Ecto neural progenitor cell (in vitro differentiated cells): ENCODE data around the gene EXOC3L2.
"Not testable (repeated sequence)": the region's sequence is repeated elsewhere in the genome, so short reads cannot be mapped to it uniquely, and the experiment has no call there.

Source experiments
- DNase-seq: peaks from one replicate; pipeline ENCODE4 v3.0.0-alpha.2; 2018; ENCODE audit warnings: low spot score

The EXOC3L2 gene

DNA sequence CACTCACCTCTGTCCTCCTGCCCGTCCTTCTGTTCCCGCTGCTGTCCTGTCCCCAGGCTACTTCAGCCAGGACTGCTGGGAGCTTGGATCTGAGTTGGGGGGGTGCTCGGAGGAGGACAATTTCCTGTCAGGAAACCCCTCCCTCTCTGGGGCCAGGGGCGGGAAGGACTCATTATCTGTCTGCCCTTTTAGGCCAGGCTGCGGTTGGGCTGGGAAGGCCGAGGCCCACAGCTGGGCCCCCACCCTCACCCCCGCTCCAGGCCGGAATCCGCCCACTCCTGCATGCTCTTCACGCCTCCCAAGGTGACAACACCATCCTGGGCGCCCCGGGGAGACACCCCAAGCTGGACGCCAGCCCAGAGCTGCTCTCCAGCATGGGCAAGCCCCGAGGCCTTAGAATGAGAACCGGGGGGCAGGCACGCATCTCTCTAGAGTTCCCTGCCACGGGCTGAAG is at the start of gene EXOC3L2:
Gene EXOC3L2, minus strand, starts transcription at position 74 of the 454 bp plus-strand sequence. CDS start 6,362 bp downstream, outside the sequence.
- DNase-seq = no peak

GRCh38 chr19:45294291-45295029 is 49.3 kb upstream of the EXOC3L2 start:
- no peak for DNase-seq

GRCh38 chr19:45293682-45294081 is 48.5 kb upstream of the EXOC3L2 start:
- DNase-seq = no peak

DNA sequence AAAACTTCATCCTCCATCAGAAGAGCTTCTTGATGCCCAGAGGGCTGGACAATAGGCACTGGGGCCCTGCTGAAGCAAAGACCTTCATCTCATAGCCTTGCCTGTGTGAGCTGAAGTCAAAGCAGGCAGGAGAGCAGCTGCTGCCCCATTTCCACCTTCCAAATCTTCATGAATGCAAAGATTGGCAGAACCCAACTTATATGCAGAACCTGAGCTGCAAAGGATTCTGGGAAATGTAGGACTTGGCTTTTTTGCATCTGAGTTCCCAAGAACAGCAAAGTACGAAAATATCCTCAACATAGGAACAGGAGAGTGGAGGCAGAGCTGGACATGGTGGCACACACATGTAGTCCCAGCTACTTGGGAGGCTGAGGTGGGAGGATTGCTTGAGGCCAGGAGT is 46.6 kb upstream of the EXOC3L2 start:
- no peak for DNase-seq

- no peak for DNase-seq
These were observed 45.2 kb upstream of the EXOC3L2 start for GRCh38 chr19:45290381-45290931.

- no peak for DNase-seq
These were observed 38.3 kb upstream of the EXOC3L2 start for GRCh38 chr19:45283443-45284033.

GRCh38 chr19:45280471-45280961 is 35.3 kb upstream of the EXOC3L2 start:
- DNase-seq = no peak

DNA sequence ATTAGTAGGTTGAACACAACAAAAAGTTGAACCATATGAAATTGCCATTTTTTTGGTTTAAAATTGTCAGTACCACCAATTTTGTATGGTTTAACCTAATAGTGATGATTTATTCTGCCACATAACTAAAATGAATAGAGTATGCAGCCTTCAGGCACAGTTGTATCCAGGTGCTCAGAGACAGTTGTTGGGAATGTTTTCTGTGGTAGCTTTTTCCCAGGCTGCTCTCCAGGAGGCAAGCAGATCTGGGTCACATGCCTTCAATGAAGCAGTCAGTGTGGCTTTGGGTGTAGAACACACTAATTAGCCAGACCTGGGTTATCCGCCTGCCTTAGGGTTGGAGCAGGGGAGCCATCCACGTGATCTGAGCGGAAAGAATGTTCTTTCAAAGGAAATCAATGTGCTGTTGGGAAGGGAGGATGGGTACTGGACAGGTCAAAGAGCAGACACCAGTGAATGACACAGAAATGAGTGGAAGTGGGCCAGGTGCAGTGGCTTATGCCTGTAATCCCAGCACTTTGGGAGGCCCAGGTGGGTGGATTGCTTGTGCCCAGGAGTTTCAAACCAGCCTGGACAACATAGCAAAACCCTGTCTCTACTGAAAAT is 34.5 kb upstream of the EXOC3L2 start:
- no peak for DNase-seq

DNA sequence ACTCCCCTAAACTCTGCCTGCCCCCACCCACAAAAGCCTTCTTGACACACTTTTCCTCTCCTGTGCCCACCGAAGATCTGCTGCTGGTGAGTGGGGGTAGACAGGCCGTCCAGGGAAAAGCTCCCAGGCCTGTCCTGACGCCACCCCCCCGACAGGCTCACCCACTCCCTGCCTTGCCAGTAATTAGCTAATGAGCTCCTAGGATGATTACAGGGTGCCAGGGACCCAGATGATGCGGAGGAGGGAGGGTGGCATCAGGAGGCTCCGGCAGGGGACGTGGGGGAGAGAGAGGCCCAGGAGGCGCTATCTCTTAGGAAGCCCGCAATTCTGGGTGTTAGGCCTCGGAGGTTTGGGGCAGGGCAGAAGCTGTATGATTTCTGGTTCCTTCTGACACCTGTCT is 32.9 kb upstream of the EXOC3L2 start:
- DNase-seq = no peak

- no peak for DNase-seq
These were observed 31.1 kb upstream of the EXOC3L2 start for GRCh38 chr19:45276284-45276687.

- DNase-seq = no peak
These were observed 30.3 kb upstream of the EXOC3L2 start for GRCh38 chr19:45275370-45275971.

DNA sequence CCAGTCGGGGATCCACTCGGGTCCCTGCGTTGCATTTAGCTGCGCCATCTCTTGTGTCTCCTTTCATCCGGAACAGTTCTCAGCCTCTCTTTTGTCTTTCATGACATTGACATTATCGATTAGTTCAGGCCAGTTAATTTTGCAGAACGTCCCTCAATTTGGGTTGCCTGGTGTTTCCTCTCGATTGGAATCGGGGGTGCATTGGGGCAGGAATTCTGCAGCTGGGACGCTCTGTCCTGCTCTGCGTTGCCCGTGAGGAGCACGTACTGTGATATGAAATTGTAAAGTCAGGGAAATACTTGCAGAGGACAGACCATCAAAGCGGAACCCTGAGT is 28.3 kb upstream of the EXOC3L2 start:
- no peak for DNase-seq

DNA sequence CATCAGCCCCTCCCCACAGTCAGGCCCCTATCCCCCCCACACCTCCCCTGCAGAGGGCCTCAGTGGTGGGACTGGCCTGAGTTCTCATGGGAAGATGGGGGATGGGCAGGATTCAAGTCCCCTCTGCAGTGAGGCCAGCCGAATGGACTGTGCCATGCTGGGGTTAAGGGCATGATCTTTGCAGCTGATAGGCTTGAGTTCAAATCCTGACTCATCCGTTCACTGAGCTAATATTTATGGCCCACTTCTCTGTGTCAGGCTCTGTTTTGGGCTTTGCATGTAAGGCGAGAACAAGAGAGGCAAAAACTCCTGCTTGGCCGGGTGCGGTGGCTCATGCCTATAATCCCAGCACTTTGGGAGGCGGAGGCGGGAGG is 26.5 kb upstream of the EXOC3L2 start:
- no peak for DNase-seq

DNA sequence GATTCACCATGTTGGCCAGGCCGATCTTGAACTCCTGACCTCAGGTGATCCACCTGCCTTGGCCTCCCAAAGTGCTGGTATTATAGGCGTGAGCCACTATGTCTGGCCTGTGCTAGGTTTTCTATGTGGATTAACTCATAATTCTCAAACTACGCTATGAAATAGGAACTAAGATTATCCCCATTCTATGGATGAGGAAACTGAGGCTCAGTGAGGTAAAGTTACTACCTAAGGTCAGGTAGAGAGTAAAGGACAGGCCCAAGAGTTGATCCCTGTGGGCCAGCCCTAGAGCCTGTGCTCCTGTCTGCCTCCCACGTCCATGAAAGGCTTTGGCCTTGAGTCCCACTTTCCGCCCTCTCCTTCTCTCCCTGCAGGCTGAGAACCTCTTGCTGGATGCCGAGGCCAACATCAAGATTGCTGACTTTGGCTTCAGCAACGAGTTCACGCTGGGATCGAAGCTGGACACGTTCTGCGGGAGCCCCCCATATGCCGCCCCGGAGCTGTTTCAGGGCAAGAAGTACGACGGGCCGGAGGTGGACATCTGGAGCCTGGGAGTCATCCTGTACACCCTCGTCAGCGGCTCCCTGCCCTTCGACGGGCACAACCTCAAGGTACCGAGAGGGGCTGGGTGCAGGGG is 26.0 kb upstream of the EXOC3L2 start:
- no peak for DNase-seq

DNA sequence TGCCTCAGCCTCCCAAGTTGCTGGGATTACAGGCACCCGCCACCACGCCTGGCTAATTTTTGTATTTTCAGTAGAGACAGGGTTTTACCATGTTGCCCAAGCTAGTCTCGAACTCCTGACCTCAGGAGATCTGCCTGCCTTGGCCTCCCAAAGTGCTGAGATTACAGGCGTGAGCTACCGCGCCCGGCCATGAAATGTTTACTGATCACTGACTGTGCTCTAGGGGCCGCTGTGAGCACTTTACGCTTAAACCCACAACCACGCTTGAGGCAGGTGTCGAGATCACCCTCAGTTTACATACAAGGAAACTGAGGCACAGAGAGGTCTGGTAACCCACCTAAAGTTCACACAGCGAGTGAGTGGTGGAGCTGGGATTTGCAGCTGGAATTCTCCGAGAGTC is 24.7 kb upstream of the EXOC3L2 start:
- not testable (repeated sequence) for DNase-seq

- no peak for DNase-seq
These were observed 22.1 kb upstream of the EXOC3L2 start for GRCh38 chr19:45267296-45267695.

DNA sequence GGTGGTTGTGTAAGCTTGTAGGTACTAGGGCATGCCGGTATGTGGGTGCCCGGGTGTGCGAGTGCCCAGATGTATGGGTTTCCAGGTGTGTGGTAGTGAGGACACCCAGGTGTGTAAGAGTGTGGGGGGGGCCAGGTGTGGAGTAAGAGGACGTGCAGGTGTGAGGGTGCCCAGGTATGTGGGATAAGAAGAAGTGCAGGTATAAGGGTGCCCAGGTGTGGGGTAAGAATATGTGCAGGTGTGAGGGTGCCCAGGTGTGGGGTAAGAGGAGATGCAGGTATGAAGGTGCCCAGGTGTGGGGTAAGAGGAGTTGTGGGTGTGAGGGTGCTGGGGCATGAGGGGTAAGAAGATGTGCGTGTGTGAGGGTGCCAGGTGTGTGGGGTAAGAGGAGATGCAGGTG is 20.2 kb upstream of the EXOC3L2 start:
- no peak for DNase-seq

- no peak for DNase-seq
These were observed 19.6 kb upstream of the EXOC3L2 start for GRCh38 chr19:45264781-45265317.

- DNase-seq = no peak
These were observed 17.8 kb upstream of the EXOC3L2 start for GRCh38 chr19:45263013-45263412.

- DNase-seq = no peak
These were observed 17.4 kb upstream of the EXOC3L2 start for GRCh38 chr19:45262570-45262969.

- no peak for DNase-seq
These were observed 13.7 kb upstream of the EXOC3L2 start for GRCh38 chr19:45258862-45259261.

DNA sequence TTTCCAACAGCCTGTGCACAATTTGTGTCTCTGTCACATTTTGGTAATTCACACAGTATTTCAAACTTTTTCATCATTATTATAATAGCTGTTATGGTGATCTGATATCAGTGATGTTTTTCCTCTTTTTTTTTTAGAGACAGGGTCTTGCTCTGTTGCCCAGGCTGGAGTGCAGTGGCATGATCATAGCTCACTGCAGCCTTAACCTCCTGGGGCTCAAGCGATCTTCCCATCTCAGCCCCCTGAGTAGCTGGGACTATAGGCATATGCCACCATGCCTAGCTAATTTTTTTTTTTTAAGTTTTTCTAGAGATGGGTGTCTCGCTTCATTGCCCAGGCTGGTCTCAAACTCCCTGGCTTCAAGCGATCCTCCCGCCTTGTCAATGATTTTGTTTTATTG is 11.6 kb upstream of the EXOC3L2 start:
- DNase-seq = no peak
